GM10248 (cell line): ENCODE data around the gene KSR1.

Experiments used
- CTCF ChIA-PET: fragments of 300-600 bp; sonication (Branson Sonifier 250); formaldehyde crosslinking; extraction: SDS; loops from one replicate; lab custom pipeline; 2021; ENCODE audit warnings: antibody characterized with exemption; lab: Yijun Ruan, JAX
- POLR2A ChIA-PET: fragments of 350-650 bp; sonication (Branson Sonifier 250); formaldehyde crosslinking; extraction: SDS; loops from one replicate; lab custom pipeline; 2020; ENCODE audit warnings: antibody characterized with exemption; lab: Yijun Ruan, JAX
- DNase-seq: peaks from one replicate; pipeline ENCODE4 v3.0.0; 2012; ENCODE audit errors: extremely low spot score
- CTCF ChIP-seq: IDR thresholded peaks from 2 replicates; pipeline ENCODE4 v1.5.1; 2012; ENCODE audit warnings: mild to moderate bottlenecking, low read depth; ENCODE audit errors: extremely low read depth, missing control alignments, control extremely low read depth

KSR1 gene

GRCh38 chr17:27457731-27458523 is 1.7 kb downstream of the KSR1 start:
- ChIA-PET CTCF (interaction anchor here (0.9 to 2.8 kb wide), 9 partner anchors 9 to 145 kb away, joined by 3 to 14 read pairs (median 5); no protein-coding TSS in a partner anchor), POLR2A (interaction anchor here (0.6 to 2.3 kb wide), 5 partner anchors 9 to 138 kb away, joined by 4 to 10 read pairs (median 7); no protein-coding TSS in a partner anchor)
- TF ChIP-seq CTCF, result no peak
- DNase-seq, result peak; percentile 57

- no peak for DNase-seq
- CTCF ChIA-PET, result interaction anchor here (1.2 to 2.8 kb wide), 5 partner anchors 13 to 144 kb away, joined by 3 to 14 read pairs (median 10); no protein-coding TSS in a partner anchor
- TF ChIP-seq CTCF, result no peak
- POLR2A ChIA-PET, result interaction anchor here (0.6 to 2.3 kb wide), 3 partner anchors 8 to 58 kb away, joined by 4 to 10 read pairs (median 5); no protein-coding TSS in a partner anchor
Observed at GRCh38 chr17:27458524-27458908, 2.3 kb downstream of the KSR1 start.

- no peak for DNase-seq
- TF ChIP-seq CTCF, result no peak
- CTCF ChIA-PET, result interaction anchor here (0.8 to 3.1 kb wide), 7 partner anchors 12 to 144 kb away, joined by 3 to 14 read pairs (median 5); no protein-coding TSS in a partner anchor
- POLR2A ChIA-PET, result interaction anchor here (1.5 kb wide), 1 partner anchor 14 kb away, joined by 5 read pairs; no protein-coding TSS in a partner anchor
Observed at GRCh38 chr17:27459433-27459832, 3.2 kb downstream of the KSR1 start.

- ChIA-PET POLR2A (no interaction called here), CTCF (interaction anchor here (0.8 to 3.1 kb wide), 7 partner anchors 12 to 172 kb away, joined by 3 to 14 read pairs (median 3); no protein-coding TSS in a partner anchor)
- no peak for TF ChIP-seq CTCF
- no peak for DNase-seq
Observed at GRCh38 chr17:27460196-27460725, 4.0 kb downstream of the KSR1 start.

GRCh38 chr17:27461192-27461859 is 5.1 kb downstream of the KSR1 start:
- no peak for DNase-seq
- TF ChIP-seq CTCF, result no peak
- POLR2A ChIA-PET, result no interaction called here
- CTCF ChIA-PET, result interaction anchor here (0.6 to 3.1 kb wide), 3 partner anchors 28 to 139 kb away, joined by 4 to 10 read pairs (median 9); no protein-coding TSS in a partner anchor

- ChIA-PET POLR2A (no interaction called here), CTCF (interaction anchor here (1.2 to 3.1 kb wide), 2 partner anchors 82 to 138 kb away, joined by 9 to 10 read pairs; no protein-coding TSS in a partner anchor)
- no peak for DNase-seq
- no peak for TF ChIP-seq CTCF
Observed at GRCh38 chr17:27462149-27462548, 5.9 kb downstream of the KSR1 start.
